PC-9 (cell line): ENCODE measurements around the gene ATG4B. TPM values are rescaled to one million over a fixed set of nuclear protein-coding genes. Genes with fewer than 3 reads are reported as not detected.

Source experiments
- BruUV-seq: library from RNA; stranded (reverse); fragments of 400-500 nt; replicated peaks from 2 replicates; lab custom pipeline; 2021; lab: Mats Ljungman, UMichigan
- CTCF ChIA-PET: fragments of 300-600 bp; sonication (Branson Sonifier 250); formaldehyde crosslinking; loops from one replicate; lab custom pipeline; 2022; ENCODE audit warnings: antibody characterized with exemption; lab: Charles Lee
- POLR2A ChIA-PET: fragments of 300-600 bp; sonication (Branson Sonifier 250); formaldehyde crosslinking; loops from one replicate; lab custom pipeline; 2022; ENCODE audit warnings: antibody characterized with exemption; ENCODE audit not compliant: unreplicated experiment; lab: Charles Lee
- DNase-seq, 2 experiments: peaks; one replicate each; pipeline versions ENCODE4 v3.0.0 to v3.0.0-alpha.2; 2015 to 2022; ENCODE audit warnings: mixed read lengths in 1 of 2
- H2AFZ ChIP-seq: fragments of 200-600 bp; sonication (generic); 2 replicates; pipeline ENCODE4 v1.8.1; 2017; ENCODE audit warnings: antibody characterized with exemption
- H3F3A ChIP-seq: fragments of 200-600 bp; sonication (generic); 2 replicates; pipeline ENCODE4 v1.8.1; 2017; ENCODE audit warnings: antibody characterized with exemption, mild to moderate bottlenecking, low read depth; ENCODE audit not compliant: insufficient read depth
- H3K27ac ChIP-seq: fragments of 200-600 bp; sonication (generic); 2 replicates; pipeline ENCODE4 v1.6.1; 2016; ENCODE audit warnings: mixed run types
- H3K27me3 ChIP-seq: fragments of 200-600 bp; sonication (generic); 2 replicates; pipeline ENCODE4 v1.6.1; 2016; ENCODE audit warnings: low read depth, mixed run types; ENCODE audit not compliant: insufficient read depth
- H3K36me3 ChIP-seq: fragments of 200-600 bp; sonication (generic); 2 replicates; pipeline ENCODE4 v1.6.1; 2016; ENCODE audit warnings: low read depth, mixed run types
- H3K4me1 ChIP-seq: fragments of 200-600 bp; sonication (generic); replicated peaks from 2 replicates; pipeline ENCODE4 v1.6.1; 2016; ENCODE audit warnings: mixed run types; ENCODE audit not compliant: insufficient read depth
- H3K4me2 ChIP-seq: fragments of 200-600 bp; sonication (generic); 2 replicates; pipeline ENCODE4 v1.6.1; 2017; ENCODE audit warnings: mixed run types
- H3K4me3 ChIP-seq: fragments of 200-600 bp; sonication (generic); 2 replicates; pipeline ENCODE4 v1.6.1; 2016; ENCODE audit warnings: mixed run types
- H3K79me2 ChIP-seq: fragments of 200-600 bp; sonication (generic); 2 replicates; pipeline ENCODE4 v1.6.1; 2017; ENCODE audit warnings: low read depth, mixed run types
- H3K9me2 ChIP-seq: fragments of 200-600 bp; sonication (generic); 2 replicates; pipeline ENCODE4 v1.8.1; 2017; ENCODE audit warnings: mild to moderate bottlenecking; ENCODE audit not compliant: insufficient read depth
- H3K9me3 ChIP-seq: fragments of 200-600 bp; sonication (generic); 2 replicates; pipeline ENCODE4 v1.8.1; 2016; ENCODE audit warnings: low read depth; ENCODE audit not compliant: insufficient read depth
- H4K20me1 ChIP-seq: fragments of 200-600 bp; sonication (generic); 2 replicates; pipeline ENCODE4 v1.8.1; 2017; ENCODE audit not compliant: insufficient read depth
- CTCF ChIP-seq: fragments of 200-600 bp; sonication (generic); conservative IDR thresholded peaks from 2 replicates; pipeline ENCODE4 v1.6.1; 2017; ENCODE audit warnings: mixed run types, antibody characterized with exemption, mild to moderate bottlenecking, moderate library complexity
- EZH2 ChIP-seq: fragments of 200-600 bp; sonication (generic); IDR thresholded peaks from 2 replicates; pipeline ENCODE4 v1.8.0; 2017; ENCODE audit warnings: antibody characterized with exemption, low read depth
- intact Hi-C: fragments of 100-400 bp; cut with micrococcal nuclease; formaldehyde crosslinking; loops from one replicate; pipeline ENCODE4 v1.10.0; 2022; ENCODE audit not compliant: unreplicated experiment
- total RNA-seq: library from RNA; stranded (reverse); gene quantifications from 2 replicates; pipeline ENCODE4 v1.2.3, GENCODE V29; 2021

The ATG4B gene
- total RNA-seq, 1 experiment from 2014 or later = 162 TPM

GRCh38 chr2:241599615-241600014 lies 37.9 kb upstream of the ATG4B start:
- Histone ChIP-seq H2AFZ (no peak overlapping the region), H3F3A (peaks cover 6% of the 10 kb centered on the region; the same call in 1 of the 2 replicates), H3K9me3 (no peaks in the 10 kb centered on the region), H3K4me2 (no peak overlapping the region), H3K27ac (no peak overlapping the region), H3K4me3 (no peak overlapping the region), H3K4me1 (no peaks in the 10 kb centered on the region), H3K79me2 (no peaks in the 10 kb centered on the region), H3K27me3 (no peaks in the 10 kb centered on the region), H4K20me1 (peaks cover 9% of the 10 kb centered on the region), H3K9me2 (no peaks in the 10 kb centered on the region), H3K36me3 (no peaks in the 10 kb centered on the region; the same call in 1 of the 2 replicates)
- ChIA-PET POLR2A (no interaction called here), CTCF (interaction anchor here (1.7 kb wide), 1 partner anchor 50 kb away, joined by 12 read pairs; no protein-coding TSS in a partner anchor)
- no TSS peak for BruUV-seq
- intact Hi-C loops = loop anchor here (2.0 to 5.0 kb wide), 4 partner anchors 37 to 242 kb away; partner anchors contain the start of genes FARP2 and STK25
- TF ChIP-seq EZH2 (no peak), CTCF (no peak)
- no peak for DNase-seq

GRCh38 chr2:241601841-241602240 lies 35.7 kb upstream of the ATG4B start:
- no peaks in the 10 kb centered on the region for H3K79me2 ChIP-seq
- ChIA-PET POLR2A (no interaction called here), CTCF (no interaction called here)
- TF ChIP-seq EZH2 (no peak), CTCF (no peak)
- H4K20me1 ChIP-seq = peaks cover 9% of the 10 kb centered on the region
- H3K4me2 ChIP-seq = no peak overlapping the region
- BruUV-seq = no TSS peak
- no peak for DNase-seq
- H3K36me3 ChIP-seq = no peaks in the 10 kb centered on the region
- no peak overlapping the region for H2AFZ ChIP-seq
- no peaks in the 10 kb centered on the region for H3K9me3 ChIP-seq
- no peaks in the 10 kb centered on the region for H3K9me2 ChIP-seq
- no peak overlapping the region for H3K27ac ChIP-seq
- no peaks in the 10 kb centered on the region for H3K4me1 ChIP-seq
- intact Hi-C loops = no loop called here
- peaks cover 5% of the 10 kb centered on the region; the same call in 1 of the 2 replicates for H3F3A ChIP-seq
- no peak overlapping the region for H3K4me3 ChIP-seq
- no peaks in the 10 kb centered on the region for H3K27me3 ChIP-seq

GRCh38 chr2:241602720-241603119 lies 34.8 kb upstream of the ATG4B start:
- ChIA-PET POLR2A (no interaction called here), CTCF (no interaction called here)
- Histone ChIP-seq H3K79me2 (no peaks in the 10 kb centered on the region), H4K20me1 (peaks cover 9% of the 10 kb centered on the region), H3F3A (peaks cover 5% of the 10 kb centered on the region; the same call in 1 of the 2 replicates), H3K4me2 (no peak overlapping the region), H3K36me3 (no peaks in the 10 kb centered on the region), H3K9me2 (no peaks in the 10 kb centered on the region), H3K4me1 (no peaks in the 10 kb centered on the region), H3K9me3 (no peaks in the 10 kb centered on the region), H3K4me3 (no peak overlapping the region), H3K27ac (no peak overlapping the region), H3K27me3 (no peaks in the 10 kb centered on the region), H2AFZ (no peak overlapping the region)
- TF ChIP-seq CTCF = no peak
- TF ChIP-seq EZH2 = no peak
- no TSS peak for BruUV-seq
- intact Hi-C loops = no loop called here
- DNase-seq = no peak
